ENCODE data around the gene NKAIN4.
"Not testable (repeated sequence)": the region's sequence is repeated elsewhere in the genome, so short reads cannot be mapped to it uniquely, and the experiment has no call there.

NKAIN4 gene

GRCh38 chr20:63252284-63252711 is 2.0 kb downstream of the NKAIN4 start:
- H3K4me3 ChIP-seq (ENCODE audit: low read depth in 1 of 2, low read length in 2 of 2) = no peak overlapping the region
- H3K27me3 ChIP-seq (ENCODE audit: low read depth, low read length) = peaks cover 9% of the 10 kb centered on the region
- peaks cover 0 to 14% of the 10 kb centered on the region in 2 donors for H3K4me1 ChIP-seq (ENCODE audit: control insufficient read depth in 1 of 2, insufficient read depth in 2 of 2, low read length in 2 of 2)
- H3K27ac ChIP-seq (ENCODE audit: low read length) = no peak overlapping the region
- H3K36me3 ChIP-seq (ENCODE audit: control insufficient read depth in 1 of 2, insufficient read depth in 2 of 2, low read length in 2 of 2) = no peaks in the 10 kb centered on the region
- no peaks in the 10 kb centered on the region for H3K9me3 ChIP-seq (ENCODE audit: control insufficient read depth in 1 of 2, low read length in 2 of 2)

DNA sequence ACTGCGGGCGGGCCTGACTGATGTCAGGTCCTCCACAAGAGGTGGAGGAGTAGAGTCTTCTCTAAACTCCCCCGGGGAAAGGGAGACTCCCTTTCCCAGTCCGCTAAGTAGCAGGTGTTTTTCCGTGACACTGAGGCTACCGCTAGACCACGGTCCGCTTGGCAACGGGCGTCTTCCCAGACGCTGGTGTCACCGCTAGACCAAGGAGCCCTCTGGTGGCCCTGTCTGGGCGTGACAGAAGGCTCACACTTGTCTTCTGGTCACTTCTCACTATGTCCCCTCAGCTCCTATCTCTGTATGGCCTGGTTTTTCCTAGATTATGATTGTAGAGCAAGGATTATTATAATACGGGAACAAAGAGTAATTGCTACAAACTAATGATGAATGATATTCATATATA is 2.9 kb downstream of the NKAIN4 start:
- not testable (repeated sequence) for H3K36me3 ChIP-seq (ENCODE audit: control insufficient read depth in 1 of 2, insufficient read depth in 2 of 2, low read length in 2 of 2); H3K9me3 ChIP-seq (ENCODE audit: control insufficient read depth in 1 of 2, low read length in 2 of 2); H3K4me3 ChIP-seq (ENCODE audit: low read depth in 1 of 2, low read length in 2 of 2); H3K27ac ChIP-seq (ENCODE audit: low read length)
- Histone ChIP-seq H3K4me1 (ENCODE audit: control insufficient read depth in 1 of 2, insufficient read depth in 2 of 2, low read length in 2 of 2) (peaks cover 0 to 14% of the 10 kb centered on the region in 2 donors), H3K27me3 (ENCODE audit: low read depth, low read length) (peaks cover 14% of the 10 kb centered on the region)

DNA sequence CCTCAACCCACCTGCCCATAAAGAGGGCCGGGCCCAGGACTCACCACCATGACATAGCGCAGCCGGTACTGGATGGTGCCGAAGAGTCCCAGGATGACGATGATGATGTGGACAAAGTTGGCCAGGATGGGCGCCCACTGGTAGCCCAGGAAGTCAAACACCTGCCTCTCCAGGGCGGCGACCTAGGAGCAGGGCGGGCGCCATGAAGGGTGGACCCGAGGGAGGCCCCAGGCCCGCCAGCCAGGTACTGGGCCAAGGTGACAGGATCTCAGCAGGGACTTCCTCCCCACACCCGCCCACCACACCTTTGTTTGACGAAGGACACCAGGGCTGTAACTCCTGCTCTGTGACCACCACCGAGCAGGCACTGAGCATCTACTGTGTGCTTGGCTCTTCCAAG is 4.4 kb downstream of the NKAIN4 start:
- H3K9me3 ChIP-seq (ENCODE audit: control insufficient read depth in 1 of 2, low read length in 2 of 2) = no peaks in the 10 kb centered on the region
- no peak overlapping the region for H3K27ac ChIP-seq (ENCODE audit: low read length)
- no peaks in the 10 kb centered on the region for H3K36me3 ChIP-seq (ENCODE audit: control insufficient read depth in 1 of 2, insufficient read depth in 2 of 2, low read length in 2 of 2)
- peaks cover 0 to 14% of the 10 kb centered on the region in 2 donors for H3K4me1 ChIP-seq (ENCODE audit: control insufficient read depth in 1 of 2, insufficient read depth in 2 of 2, low read length in 2 of 2)
- H3K4me3 ChIP-seq (ENCODE audit: low read depth in 1 of 2, low read length in 2 of 2) = no peak overlapping the region
- peaks cover 9% of the 10 kb centered on the region for H3K27me3 ChIP-seq (ENCODE audit: low read depth, low read length)

GRCh38 chr20:63248835-63249591 is 5.2 kb downstream of the NKAIN4 start:
- Histone ChIP-seq H3K9me3 (ENCODE audit: control insufficient read depth in 1 of 2, low read length in 2 of 2) (no peaks in the 10 kb centered on the region), H3K4me3 (ENCODE audit: low read depth in 1 of 2, low read length in 2 of 2) (no peak overlapping the region), H3K4me1 (ENCODE audit: control insufficient read depth in 1 of 2, insufficient read depth in 2 of 2, low read length in 2 of 2) (peaks cover 0 to 8% of the 10 kb centered on the region in 2 donors), H3K27ac (ENCODE audit: low read length) (no peak overlapping the region), H3K27me3 (ENCODE audit: low read depth, low read length) (peaks cover 6% of the 10 kb centered on the region), H3K36me3 (ENCODE audit: control insufficient read depth in 1 of 2, insufficient read depth in 2 of 2, low read length in 2 of 2) (no peaks in the 10 kb centered on the region)

GRCh38 chr20:63247671-63248228 is 6.5 kb downstream of the NKAIN4 start:
- H3K4me1 ChIP-seq (ENCODE audit: control insufficient read depth in 1 of 2, insufficient read depth in 2 of 2, low read length in 2 of 2) = no peaks in the 10 kb centered on the region

DNA sequence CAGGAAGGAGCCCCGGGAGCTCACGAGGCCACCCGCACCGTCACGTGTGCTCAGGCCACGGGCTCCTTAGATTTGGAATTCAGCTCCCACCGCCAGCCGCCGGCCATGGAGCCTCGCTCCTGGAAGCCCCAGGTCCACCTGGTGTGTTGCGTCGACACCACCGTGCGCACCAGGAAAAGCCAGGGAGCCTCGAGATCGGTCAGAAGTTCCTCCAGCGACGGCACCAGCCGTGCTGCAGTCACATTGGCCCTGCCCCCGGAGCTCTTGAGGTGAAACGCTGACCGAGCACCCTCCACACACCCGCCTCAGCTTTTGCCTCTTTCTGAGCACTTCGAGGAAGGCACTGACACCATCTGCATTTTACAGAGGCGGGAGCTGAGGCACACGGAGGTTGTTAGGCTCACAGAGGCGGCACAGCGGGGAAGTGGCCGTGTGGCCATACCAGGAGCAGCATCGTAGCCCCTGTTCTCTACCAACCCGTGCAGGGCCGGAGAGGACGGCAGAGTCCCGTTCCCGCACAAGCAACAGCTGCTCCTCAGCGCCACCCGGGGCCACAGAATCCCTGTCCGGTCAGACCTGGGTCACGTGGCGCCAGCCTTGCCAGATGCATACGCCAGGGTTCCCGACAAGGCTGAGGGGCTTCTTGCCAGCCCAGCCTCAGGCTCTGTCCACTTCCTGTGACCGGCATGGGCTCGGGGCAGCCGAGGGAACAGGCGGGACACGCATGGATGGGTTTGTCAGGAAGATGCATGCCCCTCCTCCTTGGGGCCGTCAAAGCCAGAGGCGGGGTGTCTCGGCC is 7.6 kb downstream of the NKAIN4 start:
- Histone ChIP-seq H3K36me3 (ENCODE audit: control insufficient read depth in 1 of 2, insufficient read depth in 2 of 2, low read length in 2 of 2) (no peaks in the 10 kb centered on the region), H3K27ac (ENCODE audit: low read length) (no peak overlapping the region), H3K27me3 (ENCODE audit: low read depth, low read length) (peaks cover 6% of the 10 kb centered on the region), H3K9me3 (ENCODE audit: control insufficient read depth in 1 of 2, low read length in 2 of 2) (no peaks in the 10 kb centered on the region), H3K4me1 (ENCODE audit: control insufficient read depth in 1 of 2, insufficient read depth in 2 of 2, low read length in 2 of 2) (no peaks in the 10 kb centered on the region), H3K4me3 (ENCODE audit: low read depth in 1 of 2, low read length in 2 of 2) (no peak overlapping the region)

More at GRCh38 chr20:63247671-63248228, 6.5 kb downstream of the NKAIN4 start:
- Histone ChIP-seq H3K9me3 (ENCODE audit: control insufficient read depth in 1 of 2, low read length in 2 of 2) (no peaks in the 10 kb centered on the region), H3K27me3 (ENCODE audit: low read depth, low read length) (peaks cover 6% of the 10 kb centered on the region), H3K27ac (ENCODE audit: low read length) (no peak overlapping the region), H3K4me3 (ENCODE audit: low read depth in 1 of 2, low read length in 2 of 2) (no peak overlapping the region), H3K36me3 (ENCODE audit: control insufficient read depth in 1 of 2, insufficient read depth in 2 of 2, low read length in 2 of 2) (no peaks in the 10 kb centered on the region)

GRCh38 chr20:63244468-63244867 is 9.8 kb downstream of the NKAIN4 start:
- Histone ChIP-seq H3K4me3 (ENCODE audit: low read depth in 1 of 2, low read length in 2 of 2) (no peak overlapping the region), H3K36me3 (ENCODE audit: control insufficient read depth in 1 of 2, insufficient read depth in 2 of 2, low read length in 2 of 2) (no peaks in the 10 kb centered on the region), H3K27me3 (ENCODE audit: low read depth, low read length) (peaks cover 6% of the 10 kb centered on the region), H3K4me1 (ENCODE audit: control insufficient read depth in 1 of 2, insufficient read depth in 2 of 2, low read length in 2 of 2) (no peaks in the 10 kb centered on the region), H3K27ac (ENCODE audit: low read length) (no peak overlapping the region), H3K9me3 (ENCODE audit: control insufficient read depth in 1 of 2, low read length in 2 of 2) (no peaks in the 10 kb centered on the region)

DNA sequence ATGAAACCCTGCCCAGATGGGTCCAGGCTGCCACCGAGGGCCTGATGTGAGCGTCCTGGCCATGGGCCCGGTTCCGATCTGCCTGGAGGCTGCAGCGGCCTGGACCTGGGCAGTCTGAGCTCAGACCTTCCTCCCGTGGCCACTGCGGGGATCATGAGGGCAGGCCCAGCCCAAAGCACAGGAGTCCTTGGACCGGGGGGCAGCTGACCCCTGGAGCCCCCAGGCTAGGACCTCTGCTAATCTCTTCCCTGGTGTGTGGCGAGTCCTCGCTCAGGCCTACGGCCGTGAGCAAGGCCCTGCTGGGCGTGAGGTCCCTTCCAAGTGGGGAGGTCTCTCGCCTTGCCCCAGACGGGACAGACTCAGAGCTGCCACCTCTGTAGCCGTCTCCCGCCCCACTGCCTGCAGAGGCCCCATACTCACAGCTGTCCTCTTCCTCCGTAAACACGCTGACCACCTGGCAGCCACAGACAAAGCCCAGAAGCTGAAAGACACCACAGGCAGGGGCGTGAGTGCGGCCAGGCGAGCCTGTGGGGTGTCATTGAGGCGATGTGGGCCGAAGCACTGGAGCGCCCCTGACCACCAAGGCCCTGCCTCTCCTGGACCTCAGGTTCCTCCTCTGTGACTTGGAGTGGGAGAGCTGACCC is 10.5 kb downstream of the NKAIN4 start:
- H3K4me1 ChIP-seq (ENCODE audit: control insufficient read depth in 1 of 2, insufficient read depth in 2 of 2, low read length in 2 of 2) = no peaks in the 10 kb centered on the region
- H3K27me3 ChIP-seq (ENCODE audit: low read depth, low read length) = peaks cover 6% of the 10 kb centered on the region

GRCh38 chr20:63242736-63243135 is 11.5 kb downstream of the NKAIN4 start:
- Histone ChIP-seq H3K4me1 (ENCODE audit: control insufficient read depth in 1 of 2, insufficient read depth in 2 of 2, low read length in 2 of 2) (no peaks in the 10 kb centered on the region), H3K36me3 (ENCODE audit: control insufficient read depth in 1 of 2, insufficient read depth in 2 of 2, low read length in 2 of 2) (no peaks in the 10 kb centered on the region), H3K4me3 (ENCODE audit: low read depth in 1 of 2, low read length in 2 of 2) (no peak overlapping the region), H3K27ac (ENCODE audit: low read length) (no peak overlapping the region), H3K9me3 (ENCODE audit: control insufficient read depth in 1 of 2, low read length in 2 of 2) (no peaks in the 10 kb centered on the region), H3K27me3 (ENCODE audit: low read depth, low read length) (peaks cover 6% of the 10 kb centered on the region)

More for the DNA sequence above, 10.5 kb downstream of the NKAIN4 start:
- no peak overlapping the region for H3K27ac ChIP-seq (ENCODE audit: low read length)
- H3K9me3 ChIP-seq (ENCODE audit: control insufficient read depth in 1 of 2, low read length in 2 of 2) = no peaks in the 10 kb centered on the region
- H3K4me3 ChIP-seq (ENCODE audit: low read depth in 1 of 2, low read length in 2 of 2) = no peak overlapping the region
- no peaks in the 10 kb centered on the region for H3K36me3 ChIP-seq (ENCODE audit: control insufficient read depth in 1 of 2, insufficient read depth in 2 of 2, low read length in 2 of 2)

DNA sequence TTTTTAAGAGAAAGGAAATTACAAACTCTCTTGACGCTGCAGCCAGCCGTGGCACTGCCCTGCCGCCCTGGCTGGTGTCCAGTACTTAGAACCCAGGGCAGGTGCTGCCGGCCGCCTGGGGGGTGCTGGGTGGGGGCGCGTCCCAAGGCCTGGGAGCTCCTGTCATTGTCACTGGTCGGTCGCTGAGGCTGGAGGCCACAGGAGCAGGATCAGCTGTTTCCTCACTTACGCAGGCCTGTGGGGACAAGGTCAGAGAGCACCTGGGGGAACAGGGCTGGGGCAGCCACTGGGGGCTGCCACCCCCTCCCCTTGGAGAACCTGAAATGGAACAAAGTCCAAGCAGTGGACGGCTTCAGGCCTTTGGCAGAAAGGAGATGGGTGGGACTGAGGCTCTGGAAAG is 13.0 kb downstream of the NKAIN4 start:
- no peaks in the 10 kb centered on the region for H3K36me3 ChIP-seq (ENCODE audit: control insufficient read depth in 1 of 2, insufficient read depth in 2 of 2, low read length in 2 of 2)

GRCh38 chr20:63240004-63240403 is 14.3 kb downstream of the NKAIN4 start:
- H3K9me3 ChIP-seq (ENCODE audit: control insufficient read depth in 1 of 2, low read length in 2 of 2) = no peaks in the 10 kb centered on the region
- H3K27me3 ChIP-seq (ENCODE audit: low read depth, low read length) = no peaks in the 10 kb centered on the region
- no peak overlapping the region for H3K4me3 ChIP-seq (ENCODE audit: low read depth in 1 of 2, low read length in 2 of 2)
- H3K4me1 ChIP-seq (ENCODE audit: control insufficient read depth in 1 of 2, insufficient read depth in 2 of 2, low read length in 2 of 2) = no peaks in the 10 kb centered on the region
- no peaks in the 10 kb centered on the region for H3K36me3 ChIP-seq (ENCODE audit: control insufficient read depth in 1 of 2, insufficient read depth in 2 of 2, low read length in 2 of 2)
- no peak overlapping the region for H3K27ac ChIP-seq (ENCODE audit: low read length)

More for the DNA sequence above, 13.0 kb downstream of the NKAIN4 start:
- Histone ChIP-seq H3K27ac (ENCODE audit: low read length) (no peak overlapping the region), H3K27me3 (ENCODE audit: low read depth, low read length) (no peaks in the 10 kb centered on the region), H3K4me3 (ENCODE audit: low read depth in 1 of 2, low read length in 2 of 2) (no peak overlapping the region), H3K9me3 (ENCODE audit: control insufficient read depth in 1 of 2, low read length in 2 of 2) (no peaks in the 10 kb centered on the region), H3K4me1 (ENCODE audit: control insufficient read depth in 1 of 2, insufficient read depth in 2 of 2, low read length in 2 of 2) (no peaks in the 10 kb centered on the region)

All from muscle layer of duodenum (tissue), 2 donors.